ENCODE measurements around the gene PCDHGA12. TPM values are rescaled to one million over a fixed set of nuclear protein-coding genes. Genes with fewer than 3 reads are reported as not detected.

The PCDHGA12 gene
- total and polyA plus RNA-seq, 2 of the 8 experiments (the other 6 are each of a cell fraction or from before 2014, with no cell fraction given): 0.88 to 1.3 TPM

DNA sequence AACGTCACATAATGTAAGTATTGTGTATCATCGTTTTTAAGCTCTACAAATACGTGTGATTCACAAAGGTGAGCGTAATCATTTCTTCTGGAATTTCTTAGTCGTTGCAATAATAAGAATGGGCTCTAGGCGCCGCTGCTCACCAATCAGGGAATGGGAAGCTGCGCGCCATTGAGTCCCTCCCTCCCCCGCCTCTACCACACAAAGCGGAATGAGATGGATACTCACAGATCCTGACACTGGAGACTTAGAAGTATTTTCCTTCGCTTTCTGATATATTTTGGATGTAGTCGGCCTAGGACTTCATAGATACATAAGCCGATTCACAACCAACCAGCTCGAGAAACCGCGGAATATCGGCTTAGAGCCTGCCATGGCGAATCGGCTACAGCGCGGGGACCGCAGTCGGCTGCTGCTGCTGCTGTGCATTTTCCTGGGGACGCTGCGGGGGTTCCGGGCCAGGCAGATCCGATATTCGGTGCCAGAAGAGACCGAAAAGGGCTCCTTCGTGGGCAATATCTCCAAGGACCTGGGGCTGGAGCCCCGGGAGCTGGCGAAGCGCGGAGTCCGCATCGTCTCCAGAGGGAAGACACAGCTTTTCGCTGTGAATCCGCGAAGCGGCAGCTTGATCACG lies 9.3 kb upstream of the PCDHGA12 start, which contains the start of gene PCDHGA11:
TSS of gene PCDHGA11 (plus strand) at position 197 of the 634 bp plus-strand sequence. CDS start at position 374, 177 bp downstream.
- H4K20me1 ChIP-seq (replicated peaks in 1 of 2; ENCODE audit: control insufficient read depth in 1 of 2, insufficient read depth in 2 of 2, low read length in 2 of 2): no peaks in the 10 kb centered on the region
- H3K4me2 ChIP-seq (ENCODE audit: insufficient read depth in 1 of 2, low read depth in 2 of 2, low read length in 2 of 2): peak within 1 kb of the TSS; percentile 35 to 48; a peak in 3 of 4 replicates
- no peaks in the 10 kb centered on the region for H3K79me1 ChIP-seq (ENCODE audit: low read depth, low read length)
- no peak within 1 kb of the TSS for H3K56ac ChIP-seq (replicated peaks; ENCODE audit: insufficient read length, low read depth, low read length)
- peaks cover 0 to 27% (median 3%) of the 10 kb centered on the region in 4 experiments; a peak in 3 of 8 replicates for H3K36me3 ChIP-seq (ENCODE audit: control insufficient read depth in 2 of 4, insufficient read depth in 4 of 4, low read length in 3 of 4)
- ChIA-PET POLR2A (ENCODE audit: partially characterized antibody) (interaction anchor here (1.2 to 2.6 kb wide), 7 partner anchors 12 to 143 kb away, joined by 3 to 14 read pairs (median 7); no protein-coding TSS in a partner anchor), CTCF (ENCODE audit: partially characterized antibody) (interaction anchor here (0.6 to 23.3 kb wide), 53 partner anchors 8 to 335 kb away, joined by 3 to 1236 read pairs (median 5); partner anchors contain the start of genes PCDHB10, PCDHB11, PCDHB14 and PCDHB15)
- H2BK12ac ChIP-seq (ENCODE audit: low read depth, low read length): no peak within 1 kb of the TSS
- no peak within 1 kb of the TSS for H2BK15ac ChIP-seq (ENCODE audit: low read length)
- no peak within 1 kb of the TSS for H3K4ac ChIP-seq (replicated peaks; ENCODE audit: insufficient read length, low read depth, low read length)
- H3K9me3 ChIP-seq (ENCODE audit: insufficient read depth in 2 of 2, low read depth in 1 of 2, low read length in 1 of 2): peaks cover 36 to 39% of the 10 kb centered on the region in 2 experiments
- H3K14ac ChIP-seq (ENCODE audit: insufficient read length): no peak within 1 kb of the TSS
- no peaks in the 10 kb centered on the region; a peak in 1 of 4 replicates for H3K79me2 ChIP-seq (ENCODE audit: control insufficient read depth in 1 of 2, insufficient read depth in 2 of 2, low read length in 2 of 2)
- no peak within 1 kb of the TSS for H2BK5ac ChIP-seq (ENCODE audit: low read depth, low read length)
- H3K9ac ChIP-seq (replicated peaks in 1 of 4; ENCODE audit: extremely low read depth in 1 of 4, low read depth in 3 of 4, low read length in 3 of 4): no peak within 1 kb of the TSS; a peak in 1 of 7 replicates
- no peak within 1 kb of the TSS for H2BK20ac ChIP-seq (ENCODE audit: low read length)
- 67% methylated on average over 40 of the region's 42 CpGs; no CpG with 5 or more reads in 1 of the 2 experiments for WGBS, 2 experiments (ENCODE audit: extremely low coverage in 1 of 2, insufficient coverage in 1 of 2, insufficient read length in 1 of 2, insufficient replicate concordance in 2 of 2, low coverage in 1 of 2, low lambda C conversion rate in 2 of 2, missing lambda C conversion rate in 1 of 2)
- H3K18ac ChIP-seq (ENCODE audit: extremely low read depth, low read length): no peak within 1 kb of the TSS
- no peak within 1 kb of the TSS for H3K27ac ChIP-seq (ENCODE audit: low read depth, low read length)
- peak within 1 kb of the TSS; percentile 74 for H4K5ac ChIP-seq (ENCODE audit: insufficient read length, low read depth, low read length)
- H4K8ac ChIP-seq (ENCODE audit: extremely low read depth, insufficient read depth, low read length): no peak within 1 kb of the TSS
- H2AFZ ChIP-seq (ENCODE audit: low read length): no peak within 1 kb of the TSS; the same call in 1 of the 2 replicates
- H3K23me2 ChIP-seq (ENCODE audit: low read depth, low read length): no peaks in the 10 kb centered on the region
- peaks cover 0 to 12% (median 6%) of the 10 kb centered on the region in 4 experiments; a peak in 4 of 7 replicates for H3K27me3 ChIP-seq (replicated peaks in 1 of 4; ENCODE audit: control insufficient read depth in 3 of 4, extremely low read depth in 1 of 4, insufficient read depth in 3 of 4, low read length in 3 of 4)
- H2BK120ac ChIP-seq (replicated peaks; ENCODE audit: low read depth, low read length): no peak within 1 kb of the TSS
- H4K91ac ChIP-seq (replicated peaks; ENCODE audit: insufficient read length, low read length): no peak within 1 kb of the TSS
- TF ChIP-seq YY1 (IDR thresholded peaks at IDR 0.05; ENCODE audit: low read depth, low read length) (peak; percentile 58; the same call in 1 of the 2 replicates), TEAD4 (IDR thresholded peaks at IDR 0.05; ENCODE audit: low read depth, low read length) (peak; percentile 30; the same call in 1 of the 2 replicates), SIX5 (IDR thresholded peaks at IDR 0.05; ENCODE audit: low read depth, low read length) (no peak), RAD21 (IDR thresholded peaks at IDR 0.05 in 1 of 2, conservative IDR thresholded peaks at IDR 0.05 in 1 of 2; ENCODE audit: low read depth in 2 of 2, low read length in 2 of 2) (peak; percentile 88 to 90)
- TF ChIP-seq, protein P1, sequence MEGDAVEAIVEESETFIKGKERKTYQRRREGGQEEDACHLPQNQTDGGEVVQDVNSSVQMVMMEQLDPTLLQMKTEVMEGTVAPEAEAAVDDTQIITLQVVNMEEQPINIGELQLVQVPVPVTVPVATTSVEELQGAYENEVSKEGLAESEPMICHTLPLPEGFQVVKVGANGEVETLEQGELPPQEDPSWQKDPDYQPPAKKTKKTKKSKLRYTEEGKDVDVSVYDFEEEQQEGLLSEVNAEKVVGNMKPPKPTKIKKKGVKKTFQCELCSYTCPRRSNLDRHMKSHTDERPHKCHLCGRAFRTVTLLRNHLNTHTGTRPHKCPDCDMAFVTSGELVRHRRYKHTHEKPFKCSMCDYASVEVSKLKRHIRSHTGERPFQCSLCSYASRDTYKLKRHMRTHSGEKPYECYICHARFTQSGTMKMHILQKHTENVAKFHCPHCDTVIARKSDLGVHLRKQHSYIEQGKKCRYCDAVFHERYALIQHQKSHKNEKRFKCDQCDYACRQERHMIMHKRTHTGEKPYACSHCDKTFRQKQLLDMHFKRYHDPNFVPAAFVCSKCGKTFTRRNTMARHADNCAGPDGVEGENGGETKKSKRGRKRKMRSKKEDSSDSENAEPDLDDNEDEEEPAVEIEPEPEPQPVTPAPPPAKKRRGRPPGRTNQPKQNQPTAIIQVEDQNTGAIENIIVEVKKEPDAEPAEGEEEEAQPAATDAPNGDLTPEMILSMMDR (IDR thresholded peaks at IDR 0.05; ENCODE audit: control extremely low read depth in 1 of 3, insufficient read depth in 1 of 3, low read depth in 1 of 3, low read length in 3 of 3): peak; percentile 59 to 77 (median 75)
- TF ChIP-seq, protein P2, sequence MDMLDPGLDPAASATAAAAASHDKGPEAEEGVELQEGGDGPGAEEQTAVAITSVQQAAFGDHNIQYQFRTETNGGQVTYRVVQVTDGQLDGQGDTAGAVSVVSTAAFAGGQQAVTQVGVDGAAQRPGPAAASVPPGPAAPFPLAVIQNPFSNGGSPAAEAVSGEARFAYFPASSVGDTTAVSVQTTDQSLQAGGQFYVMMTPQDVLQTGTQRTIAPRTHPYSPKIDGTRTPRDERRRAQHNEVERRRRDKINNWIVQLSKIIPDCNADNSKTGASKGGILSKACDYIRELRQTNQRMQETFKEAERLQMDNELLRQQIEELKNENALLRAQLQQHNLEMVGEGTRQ (IDR thresholded peaks at IDR 0.05; ENCODE audit: low read length): no peak
- no peak within 1 kb of the TSS for H3K23ac ChIP-seq (ENCODE audit: insufficient read length)
- DNase-seq (ENCODE audit: low read depth in 1 of 2, low spot score in 2 of 2): peak in 1 of 2 experiments; percentile 91
- H3K4me1 ChIP-seq (replicated peaks in 1 of 4; ENCODE audit: control insufficient read depth in 3 of 4, insufficient read depth in 4 of 4, low read length in 3 of 4): no peaks in the 10 kb centered on the region; a peak in 1 of 7 replicates
- H3K4me3 ChIP-seq (ENCODE audit: extremely low read depth in 1 of 4, insufficient read depth in 2 of 4, low read depth in 3 of 4, low read length in 4 of 4): peak within 1 kb of the TSS; percentile 15 to 52 (median 32); a peak in 6 of 8 replicates
- peak; percentile 84 for FAIRE-seq
- H2AK5ac ChIP-seq (ENCODE audit: low read depth, low read length): no peak within 1 kb of the TSS
